Ramos (cell line): ENCODE measurements around the gene CCL21.

Source experiments
- in situ Hi-C: fragments of 300-500 bp; cut with MboI; formaldehyde crosslinking; loops from one replicate; pipeline ENCODE4 v1.14.3; 2022; ENCODE audit warnings: low sequenced_read_pairs; ENCODE audit not compliant: unreplicated experiment

Gene CCL21

DNA sequence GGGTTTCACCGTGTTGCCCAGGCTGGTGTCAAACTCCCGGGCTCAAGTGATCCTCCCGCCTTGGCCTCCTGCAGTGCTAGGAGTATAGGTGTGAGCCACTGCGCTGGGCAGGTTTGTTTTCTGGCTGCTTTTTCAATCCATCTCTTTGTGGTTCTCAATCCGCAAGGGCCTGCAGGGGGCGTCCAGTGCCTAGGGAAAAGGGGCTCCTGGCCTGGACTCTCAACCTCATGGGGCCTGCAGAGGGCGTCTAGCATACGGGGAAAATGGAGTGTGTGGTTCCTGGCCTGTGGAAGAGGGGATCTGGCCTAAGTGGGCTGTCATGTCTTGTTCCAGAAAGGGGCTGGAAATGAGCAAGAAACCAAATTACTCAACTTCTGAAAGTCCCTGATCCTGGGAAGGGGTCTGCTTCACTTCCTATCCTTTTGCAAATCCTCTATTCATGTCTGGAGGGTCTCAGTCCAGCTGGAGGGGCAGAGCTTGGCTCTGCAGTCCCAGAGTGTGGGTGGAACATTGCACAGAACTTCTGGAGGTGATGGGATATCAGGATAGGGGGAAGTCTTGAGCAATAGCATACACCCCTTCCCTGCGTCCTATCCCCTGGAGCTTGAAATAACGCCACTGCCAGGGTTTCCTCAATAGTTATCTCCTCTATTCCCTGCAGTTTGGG, 34.8 kb downstream of the CCL21 start:
- in situ Hi-C loops = no loop called here

DNA sequence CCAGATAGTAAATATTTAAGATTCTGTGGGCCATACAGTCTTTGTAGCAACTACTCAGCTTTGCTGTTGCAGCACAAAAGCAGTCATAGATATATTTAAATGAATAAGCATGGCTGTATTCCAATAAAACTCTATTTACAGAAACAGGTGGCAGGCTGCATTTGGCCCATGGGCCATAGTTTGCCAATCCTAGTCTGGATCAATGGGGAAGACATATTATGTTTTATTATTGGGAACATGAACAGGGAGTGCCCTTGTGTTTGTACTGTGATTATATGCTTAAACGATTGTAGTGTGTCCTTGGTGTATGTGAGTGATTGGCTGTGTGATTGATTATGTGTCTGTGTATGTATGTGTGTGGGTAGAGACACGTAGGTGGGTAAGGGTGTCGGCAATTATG, 35.5 kb downstream of the CCL21 start:
- in situ Hi-C loops = no loop called here

DNA sequence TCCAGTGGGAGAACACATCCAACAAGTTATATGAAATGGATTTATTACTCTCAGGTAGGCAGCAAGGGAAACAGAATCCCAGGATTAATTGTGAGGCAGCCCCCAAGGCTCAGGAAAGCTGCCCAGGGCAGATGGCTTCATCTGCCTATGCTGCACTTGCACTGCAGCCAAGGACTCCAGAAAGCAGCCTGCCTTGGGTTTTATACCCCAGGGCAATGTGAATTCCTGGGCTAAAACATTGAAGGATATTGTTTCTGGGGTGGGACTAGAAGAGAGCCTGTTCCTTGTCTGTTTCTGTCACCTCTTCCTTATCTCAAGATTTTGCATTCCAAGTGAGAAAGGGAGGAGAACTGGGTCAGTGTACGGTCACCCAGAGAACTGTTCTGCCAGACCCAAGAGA, 38.6 kb downstream of the CCL21 start:
- in situ Hi-C loops = no loop called here

DNA sequence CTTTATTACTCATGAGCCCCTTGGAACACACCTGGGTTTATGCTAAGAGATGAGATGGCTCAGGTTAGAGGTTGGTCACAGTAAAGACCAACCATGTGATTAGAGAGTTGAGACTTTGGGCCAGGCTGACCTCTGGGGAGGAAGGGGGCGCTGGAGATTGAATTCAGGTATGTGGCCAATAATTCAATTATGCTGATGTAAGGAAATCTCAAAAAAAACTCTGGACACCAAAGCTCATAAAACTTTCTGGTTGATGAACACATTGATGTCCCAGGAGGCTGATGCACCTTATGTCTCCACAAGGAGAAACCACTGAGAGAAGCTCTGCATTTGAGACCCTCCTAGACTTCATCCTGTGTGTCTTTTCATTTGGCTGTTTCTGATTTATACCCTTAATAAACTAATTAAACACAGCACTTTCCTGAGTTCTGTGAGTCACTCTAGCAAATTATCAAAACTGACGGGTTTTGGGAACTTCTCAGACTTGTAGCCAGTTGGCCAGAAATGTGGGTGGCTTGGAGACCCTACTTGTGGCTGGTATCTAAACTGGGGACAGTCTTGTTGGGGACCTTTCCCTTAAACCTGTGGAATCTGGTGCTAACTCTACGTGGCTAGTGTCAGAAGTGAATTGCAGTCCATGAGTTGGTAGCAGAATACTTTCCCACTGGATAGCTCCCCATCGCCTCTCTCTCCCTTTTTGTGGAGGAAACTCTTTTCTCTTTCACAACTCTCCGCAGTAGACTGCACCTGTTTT, 40.0 kb downstream of the CCL21 start:
- in situ Hi-C loops = no loop called here

DNA sequence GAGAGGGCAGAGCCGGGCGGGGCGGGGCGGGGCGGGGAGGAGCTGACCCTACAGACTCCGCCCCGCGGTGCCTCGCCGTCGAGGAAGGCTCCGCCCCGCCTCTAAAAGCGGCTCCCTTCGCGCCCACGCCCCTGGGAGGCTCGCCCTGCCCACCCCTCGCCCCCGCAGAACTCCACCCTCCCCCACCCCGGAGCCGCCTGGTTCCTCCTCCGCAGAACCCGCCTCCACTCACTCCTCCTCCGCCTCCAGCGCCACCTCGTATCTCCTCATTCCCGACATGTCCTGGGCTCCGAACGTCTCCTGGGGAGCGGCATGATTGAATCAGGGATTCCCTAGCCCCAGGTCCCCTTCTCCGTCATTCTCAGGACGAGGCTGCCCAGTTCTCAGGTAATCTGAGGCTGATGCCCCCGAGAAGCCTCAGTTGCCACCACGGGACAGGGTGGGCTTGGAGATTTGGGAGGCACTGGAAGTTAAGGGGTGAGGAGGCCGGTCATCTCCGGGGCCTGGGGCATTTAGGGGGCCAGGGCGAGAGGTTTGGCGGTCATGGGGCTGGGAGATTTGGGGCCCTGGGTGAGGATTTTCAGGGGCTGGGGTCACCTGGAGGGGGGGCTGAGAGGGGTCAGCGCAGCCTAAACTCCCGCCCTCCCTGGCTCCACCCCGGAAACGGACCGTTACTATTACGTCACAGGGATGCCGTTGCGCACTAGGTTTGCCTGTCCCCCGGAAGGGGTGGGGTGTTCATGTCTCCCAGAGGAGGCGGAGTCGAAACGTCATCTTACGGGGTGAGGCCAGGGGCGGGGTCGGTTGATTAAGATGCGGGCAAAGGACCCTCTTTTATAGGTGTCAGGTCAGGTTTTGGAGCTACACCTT, 44.3 kb downstream of the CCL21 start:
- in situ Hi-C loops = no loop called here

DNA sequence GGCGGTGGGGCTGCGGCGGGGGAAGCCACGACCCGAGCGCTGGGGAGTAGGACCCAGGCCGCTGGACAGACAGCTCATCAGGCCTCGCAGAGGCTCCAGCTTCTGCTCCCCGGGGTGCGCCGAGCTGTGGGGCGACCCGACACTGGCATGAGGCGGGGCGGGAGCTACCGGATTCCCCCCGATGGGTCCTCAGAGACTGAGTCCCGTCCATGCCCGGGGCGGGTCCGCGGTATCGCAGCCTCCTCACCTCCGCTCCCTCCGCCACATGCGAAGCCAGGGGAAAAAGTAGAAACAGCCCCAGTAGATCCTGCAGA, 44.9 kb downstream of the CCL21 start:
- in situ Hi-C loops = no loop called here

DNA sequence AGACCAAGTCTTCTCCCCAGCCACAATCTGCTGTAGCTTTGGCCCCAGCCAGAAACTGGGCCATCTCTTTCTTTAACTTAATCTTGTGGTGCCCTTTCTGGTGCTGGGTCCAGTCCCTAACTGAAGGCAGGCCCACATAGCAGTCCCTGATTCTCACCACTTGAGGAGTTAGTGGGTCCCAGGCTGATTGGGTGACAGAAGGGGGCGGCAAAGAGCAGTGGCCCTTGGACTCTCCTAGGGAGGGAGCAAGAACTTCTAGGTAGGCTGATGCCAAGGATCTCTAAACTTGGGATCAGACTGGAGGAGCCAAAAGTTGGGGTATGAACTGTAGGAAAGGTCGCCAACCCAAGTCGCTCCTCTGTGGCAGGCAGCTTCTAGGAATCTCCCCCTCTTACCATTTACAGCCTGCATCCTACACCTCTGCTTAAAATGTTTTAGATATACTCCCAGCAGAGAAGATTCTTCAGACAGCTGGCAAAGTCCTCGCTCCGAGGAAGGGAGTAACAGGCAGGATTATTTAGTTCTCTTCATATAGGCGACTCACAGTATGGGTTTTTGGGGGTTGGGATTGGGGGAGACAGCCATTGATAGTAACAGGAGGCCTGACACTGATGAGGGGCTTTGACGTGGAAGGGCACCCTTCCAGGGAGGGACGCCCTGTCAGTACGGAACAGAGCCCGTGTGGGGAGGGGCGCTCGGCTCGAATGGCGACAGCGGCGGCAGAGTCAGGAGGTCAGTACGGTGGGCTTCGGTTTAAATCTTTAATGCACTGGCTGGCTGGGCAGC, 45.5 kb downstream of the CCL21 start:
- in situ Hi-C loops = no loop called here

DNA sequence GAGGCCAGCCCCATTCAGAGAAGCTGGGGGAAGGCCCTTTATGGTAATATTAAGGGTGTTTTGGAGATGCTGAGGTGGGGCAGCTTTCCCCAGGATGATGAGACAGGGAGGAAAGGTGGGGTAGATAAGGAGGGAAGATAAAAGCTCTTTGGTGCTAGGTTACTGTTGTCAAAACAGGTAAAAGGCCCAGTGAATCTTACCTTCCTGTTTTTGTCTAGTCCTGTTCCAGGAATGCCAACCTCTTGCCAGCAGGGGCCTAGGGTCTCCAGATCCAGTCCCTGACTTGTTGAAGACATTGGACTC, 46.7 kb downstream of the CCL21 start:
- in situ Hi-C loops = no loop called here

DNA sequence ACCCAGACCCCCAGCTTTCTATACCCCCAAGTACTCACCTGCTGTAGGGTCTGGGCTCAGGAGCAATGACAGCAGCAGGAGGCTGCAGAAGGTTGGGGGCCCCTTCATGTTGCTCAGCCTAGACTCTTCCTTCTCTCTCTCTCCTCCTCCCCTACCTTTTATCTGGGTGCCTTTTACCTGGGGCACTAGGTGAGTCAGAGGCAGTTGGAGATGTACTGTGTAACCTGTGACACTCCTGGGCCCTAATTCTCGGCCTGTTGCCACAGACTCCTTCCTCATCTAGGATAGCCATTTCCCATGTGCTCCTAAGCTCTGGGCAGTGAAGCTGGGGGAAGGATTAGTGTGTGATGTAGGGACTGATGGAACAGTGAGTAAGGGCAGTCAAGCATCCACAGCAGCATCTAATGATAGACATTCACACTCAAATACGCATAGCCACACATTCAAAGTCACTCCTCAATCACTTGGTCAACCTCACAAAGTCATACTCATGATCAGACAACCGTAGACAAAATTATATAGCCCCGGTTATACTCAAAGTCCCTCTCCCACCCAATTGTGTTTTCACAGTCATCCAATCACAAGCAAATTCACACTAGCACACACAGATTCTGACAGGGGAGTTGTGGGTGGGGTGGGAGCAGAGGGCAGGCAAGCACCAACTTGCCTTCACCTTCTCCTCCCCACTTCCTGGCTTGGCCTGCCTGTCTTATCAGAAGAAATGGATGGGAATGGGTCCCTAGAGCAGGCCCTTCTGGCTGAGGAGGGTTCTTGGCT, 47.2 kb downstream of the CCL21 start, which contains the start of gene CCL27:
Gene CCL27, minus strand, starts transcription at position 132 of the 777 bp plus-strand sequence. Its CDS starts 24 bp downstream, at position 108.
- in situ Hi-C loops = no loop called here

DNA sequence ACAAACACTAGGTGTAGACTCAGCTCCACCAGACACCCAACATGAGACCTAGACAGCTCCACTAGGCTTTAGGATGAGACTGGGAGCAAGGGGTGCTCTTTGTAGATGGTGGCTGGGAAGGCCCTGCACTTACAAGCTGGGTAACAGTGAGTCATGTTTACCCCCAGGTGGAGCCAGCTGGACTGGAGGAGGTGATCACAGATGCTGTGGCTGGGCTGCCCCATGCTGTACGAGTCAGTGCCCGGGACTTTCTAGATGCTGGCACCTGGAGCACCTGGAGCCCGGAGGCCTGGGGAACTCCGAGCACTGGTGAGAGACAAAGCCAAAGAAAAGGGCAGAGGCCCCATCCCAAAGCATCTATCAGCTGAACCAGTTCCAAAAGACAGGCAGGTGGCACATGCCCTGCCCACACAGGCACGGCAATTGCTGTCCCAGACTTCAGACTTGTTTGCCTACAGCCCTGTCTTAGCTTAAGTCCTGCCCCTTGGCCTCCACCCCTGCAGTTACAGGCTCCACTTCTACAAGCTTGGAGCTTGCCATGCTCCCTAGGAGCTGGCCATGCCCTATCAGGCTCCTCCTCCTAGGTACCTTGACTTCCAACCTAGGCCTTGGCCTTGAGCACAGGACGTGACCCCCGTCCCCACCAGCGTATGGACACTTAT, 50.2 kb downstream of the CCL21 start:
- in situ Hi-C loops = no loop called here
